GM18511 (cell line): ENCODE results near the gene SUPT3H.

Experiments used
- ATAC-seq: cut with Tn5 transposase; IDR thresholded peaks from one replicate; pipeline ENCODE4 v1.9.1; 2021; ENCODE audit warnings: mild to moderate bottlenecking, moderate library complexity; ENCODE audit not compliant: unreplicated experiment

SUPT3H gene

GRCh38 chr6:45265246-45265645 lies 112.5 kb downstream of the SUPT3H start:
- no peak for ATAC-seq

- no peak for ATAC-seq
These were observed 117.0 kb downstream of the SUPT3H start for GRCh38 chr6:45260696-45261095.

DNA sequence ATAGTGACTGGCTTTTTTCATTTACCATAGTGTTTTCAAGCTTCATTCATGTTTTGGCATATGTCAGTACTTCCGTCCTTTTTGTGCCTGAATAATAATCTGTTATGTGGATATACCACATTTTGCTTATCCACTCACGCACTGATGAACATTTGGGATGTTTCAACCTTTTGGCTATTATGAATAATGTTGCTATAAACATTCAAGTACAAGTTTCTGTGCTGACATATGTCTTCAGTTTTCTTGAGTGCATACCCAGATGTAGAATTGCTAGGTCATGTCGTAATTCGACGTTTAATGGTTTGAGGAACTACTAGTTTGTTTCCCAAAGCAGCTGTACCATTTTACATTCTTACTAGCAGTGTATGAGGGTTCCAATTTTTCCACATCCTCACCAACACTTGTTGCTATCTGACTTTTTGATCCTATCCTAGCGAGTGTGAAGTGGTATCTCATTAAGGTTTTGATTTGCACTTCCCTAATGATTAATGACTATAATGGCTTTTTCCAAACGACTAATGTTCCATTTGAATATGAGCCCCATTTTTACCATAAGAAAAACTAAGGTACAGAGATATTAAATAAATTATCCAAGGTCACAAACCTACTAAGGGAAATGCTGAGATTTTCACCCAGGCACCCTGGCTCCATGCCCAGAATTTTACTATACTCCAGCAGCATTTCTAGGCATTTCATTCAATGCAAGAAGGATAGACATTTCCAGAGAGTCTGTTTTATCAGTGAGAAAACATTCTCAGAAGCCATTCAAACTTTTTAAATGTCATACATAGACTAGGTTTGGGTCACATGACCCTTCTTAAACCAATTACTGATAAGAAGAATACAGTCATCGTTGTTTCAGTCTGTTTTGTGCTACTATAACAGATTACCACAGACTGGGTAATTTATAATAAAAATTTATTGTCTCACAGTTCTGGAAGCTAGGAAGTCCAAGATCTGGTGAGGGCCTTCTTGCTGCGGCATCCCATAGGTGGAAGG lies 120.7 kb downstream of the SUPT3H start:
- no peak for ATAC-seq

- ATAC-seq, result no peak
These were observed 122.3 kb downstream of the SUPT3H start for GRCh38 chr6:45255434-45255833.

GRCh38 chr6:45254253-45254652 lies 123.5 kb downstream of the SUPT3H start:
- ATAC-seq, result no peak

DNA sequence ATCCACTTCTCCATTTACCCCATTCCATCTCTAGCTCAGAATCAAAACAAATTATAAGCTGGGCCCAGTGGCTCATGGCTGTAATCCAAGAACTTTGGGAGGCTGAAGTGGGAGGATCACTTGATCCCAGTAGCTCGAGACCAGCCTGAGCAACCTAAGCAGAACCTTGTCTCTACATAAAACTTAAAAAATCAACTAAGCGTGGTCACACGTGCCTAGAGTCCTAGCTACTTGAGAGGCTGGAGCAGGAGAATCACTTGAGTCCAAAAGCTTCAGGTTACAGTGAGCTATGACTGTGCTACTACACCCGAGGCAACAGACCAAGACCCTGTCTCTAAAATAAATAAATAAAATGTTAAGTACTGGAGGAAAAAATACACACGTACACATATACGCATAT lies 124.3 kb downstream of the SUPT3H start:
- ATAC-seq, result no peak

- ATAC-seq, result no peak
These were observed 146.1 kb downstream of the SUPT3H start for GRCh38 chr6:45231660-45232059.

DNA sequence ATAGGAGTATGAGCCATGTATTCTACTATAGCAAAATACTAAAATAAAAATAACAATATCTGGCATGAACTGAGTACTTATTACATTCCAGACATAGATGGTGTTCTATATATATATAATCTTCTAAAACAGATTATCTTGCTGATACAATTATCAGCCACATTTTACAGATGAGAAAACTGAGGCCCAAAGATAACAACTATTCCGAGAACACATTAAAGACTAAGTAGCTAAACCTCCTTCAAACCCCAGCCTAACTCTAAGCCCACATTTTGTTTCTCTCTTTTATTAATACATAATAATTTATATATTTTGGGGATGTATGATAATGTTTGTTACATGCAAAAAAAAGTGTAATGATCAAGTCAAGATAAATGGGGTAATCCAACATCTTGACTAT lies 148.3 kb downstream of the SUPT3H start:
- ATAC-seq, result no peak

DNA sequence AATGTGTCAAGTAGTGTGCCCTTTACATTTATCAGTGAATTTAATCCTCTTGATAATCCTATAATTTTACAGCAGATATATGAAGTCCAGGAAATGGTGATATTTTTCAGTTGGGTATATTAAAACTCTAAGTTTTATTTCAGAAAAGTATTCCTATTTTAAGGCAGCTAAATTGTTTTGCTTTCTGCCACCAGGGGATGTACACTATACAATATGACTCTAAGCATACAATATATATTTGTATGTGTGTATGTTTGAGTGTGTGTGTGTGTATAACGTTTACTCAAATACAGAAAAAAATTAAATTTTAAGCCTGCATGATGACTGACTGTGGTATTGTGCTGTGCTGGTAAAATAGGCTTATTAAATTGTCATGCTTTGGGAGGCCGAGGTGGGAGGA lies 151.7 kb downstream of the SUPT3H start:
- no peak for ATAC-seq

DNA sequence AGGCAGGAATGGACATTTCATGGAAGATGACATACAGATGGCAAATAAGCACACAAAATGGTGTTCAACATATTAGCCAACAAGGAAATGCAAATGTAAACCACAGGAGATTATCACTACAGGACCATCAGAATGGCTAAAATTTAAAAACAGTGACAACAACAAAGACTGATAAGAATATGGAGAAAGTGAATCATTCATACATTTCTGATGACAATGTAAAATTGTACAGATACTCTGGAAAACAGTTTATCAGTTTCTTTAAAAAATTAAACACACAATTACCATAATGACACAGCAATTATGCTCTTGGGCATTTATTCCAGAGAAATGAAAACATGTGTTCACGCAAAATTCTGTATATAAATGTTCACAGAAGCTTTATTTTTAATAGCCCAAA lies 155.4 kb downstream of the SUPT3H start:
- no peak for ATAC-seq

DNA sequence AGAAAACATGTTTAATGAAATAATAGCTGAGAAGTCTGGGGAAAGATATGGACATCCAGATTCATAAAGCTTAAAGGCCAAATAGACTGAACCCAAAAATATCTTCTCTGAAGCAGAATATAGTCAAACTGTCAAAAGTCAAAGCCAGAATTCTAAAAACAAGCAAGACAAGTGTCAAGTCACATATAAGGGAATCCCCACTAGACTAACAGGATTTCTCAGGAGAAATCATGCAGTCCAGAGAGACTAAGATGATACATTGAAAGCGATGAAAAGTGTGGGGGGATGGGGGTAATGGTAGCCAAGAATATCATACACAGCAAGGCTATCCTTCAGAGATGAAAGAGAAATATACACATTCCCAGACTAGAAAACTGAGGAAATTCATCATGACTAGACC lies 162.0 kb downstream of the SUPT3H start:
- no peak for ATAC-seq

DNA sequence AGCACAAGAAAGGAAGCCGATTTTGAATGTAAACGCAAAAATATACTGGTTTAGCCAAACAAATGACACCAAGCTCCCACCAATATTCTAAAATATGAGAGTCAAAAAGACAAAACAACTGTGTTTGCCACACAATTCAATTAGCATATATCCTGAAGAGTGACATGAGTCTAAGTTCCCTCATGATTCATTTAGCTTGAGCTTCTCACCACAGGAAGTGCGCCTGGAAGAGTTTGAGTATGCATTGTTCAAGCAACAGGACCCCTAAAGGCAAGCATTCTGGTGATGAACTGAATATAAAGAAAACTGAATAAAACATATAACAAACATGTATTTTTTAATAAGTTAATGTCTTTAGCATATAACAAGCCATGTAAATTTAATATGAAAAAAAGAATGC lies 164.8 kb downstream of the SUPT3H start:
- ATAC-seq, result no peak

- no peak for ATAC-seq
These were observed 168.0 kb downstream of the SUPT3H start for GRCh38 chr6:45209762-45210161.

DNA sequence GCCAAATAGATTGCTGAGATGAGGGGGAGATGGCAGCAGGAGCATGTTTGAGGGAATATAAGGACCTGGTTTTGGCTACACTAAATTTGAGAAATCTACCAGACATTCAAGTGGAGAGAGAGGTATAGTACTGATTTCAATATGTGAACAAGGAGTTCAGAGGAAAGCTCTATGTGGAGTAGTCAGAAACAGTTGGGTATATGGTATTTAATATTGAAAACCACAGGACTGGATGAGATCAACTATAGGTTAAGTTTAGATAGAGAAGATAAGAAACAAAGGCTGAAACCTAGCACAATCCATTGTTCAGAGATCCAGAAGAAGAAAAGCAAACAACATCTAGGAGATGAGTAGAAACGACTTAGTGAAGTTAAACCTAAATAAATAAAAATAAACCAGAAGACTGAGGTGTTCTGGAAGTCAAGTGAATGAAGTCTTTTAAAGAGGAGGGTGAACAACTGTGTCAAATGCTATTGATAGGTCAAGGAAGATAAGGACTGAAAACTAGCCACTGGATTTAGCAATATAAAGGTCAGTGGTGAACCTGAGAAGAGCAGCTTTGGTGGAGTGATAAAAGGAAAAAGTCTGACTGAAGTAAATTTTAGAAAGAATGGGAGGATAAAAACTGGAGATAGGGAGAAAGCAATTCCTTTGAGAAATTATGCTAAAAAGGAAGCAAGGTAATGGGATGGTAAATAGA lies 170.8 kb downstream of the SUPT3H start:
- ATAC-seq, result no peak

GRCh38 chr6:45201484-45201883 lies 176.2 kb downstream of the SUPT3H start:
- ATAC-seq, result no peak

- no peak for ATAC-seq
These were observed 177.2 kb downstream of the SUPT3H start for GRCh38 chr6:45200510-45200909.

DNA sequence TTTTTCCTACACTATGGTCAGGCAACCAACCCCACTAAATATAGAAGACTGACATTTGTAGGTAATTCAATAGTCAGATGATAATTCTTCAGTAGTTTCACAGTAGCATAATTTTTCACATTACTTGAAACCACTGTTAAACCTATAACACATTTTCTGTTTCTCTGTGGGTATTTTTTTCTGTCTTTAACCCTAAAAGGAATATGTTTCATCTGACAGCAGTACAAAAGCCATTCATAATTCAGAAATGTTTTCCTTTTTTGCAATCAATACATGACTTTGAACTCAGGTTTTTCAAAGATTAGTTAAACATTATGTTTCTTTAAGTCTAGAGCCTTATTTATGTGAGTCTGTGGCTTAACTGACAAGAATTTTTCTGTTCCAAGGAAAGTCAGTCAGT lies 178.2 kb downstream of the SUPT3H start:
- ATAC-seq, result no peak

DNA sequence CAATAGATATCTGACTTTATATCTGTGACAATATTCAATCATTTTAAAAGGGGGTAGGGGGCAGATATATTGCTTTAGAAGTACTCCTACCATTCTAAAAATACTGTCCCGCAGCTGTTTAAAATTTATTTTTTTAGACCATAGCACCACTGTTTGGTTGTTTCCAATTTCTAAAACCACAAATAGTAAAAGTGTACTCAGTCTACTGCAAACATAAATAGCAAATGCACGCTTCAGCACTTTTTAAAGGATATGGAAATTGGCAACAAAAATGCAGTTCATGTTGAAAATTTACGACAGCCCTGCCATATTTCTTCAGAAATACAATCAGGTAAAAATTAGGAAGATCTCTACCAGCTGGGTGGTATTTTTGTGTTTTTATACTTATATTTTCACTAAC lies 181.6 kb downstream of the SUPT3H start:
- ATAC-seq, result no peak

DNA sequence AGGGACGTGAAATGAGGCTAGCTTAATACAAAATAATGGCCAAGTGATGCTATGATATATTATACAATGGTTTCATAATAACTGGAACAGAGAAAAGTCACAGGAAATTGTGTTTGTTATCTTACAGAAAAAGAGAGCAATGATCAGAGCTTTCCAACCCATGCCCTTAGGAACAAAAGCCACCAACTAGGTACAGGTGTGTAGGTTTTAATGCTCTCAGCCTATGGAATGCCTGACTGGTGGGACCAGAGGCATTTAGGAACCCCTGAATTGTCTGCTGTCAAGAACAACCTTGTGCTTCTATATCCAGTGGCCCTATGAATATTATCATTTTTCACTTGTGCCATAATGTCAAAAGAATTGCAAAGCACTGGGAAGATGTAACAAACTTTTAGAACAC lies 182.6 kb downstream of the SUPT3H start:
- ATAC-seq, result no peak

DNA sequence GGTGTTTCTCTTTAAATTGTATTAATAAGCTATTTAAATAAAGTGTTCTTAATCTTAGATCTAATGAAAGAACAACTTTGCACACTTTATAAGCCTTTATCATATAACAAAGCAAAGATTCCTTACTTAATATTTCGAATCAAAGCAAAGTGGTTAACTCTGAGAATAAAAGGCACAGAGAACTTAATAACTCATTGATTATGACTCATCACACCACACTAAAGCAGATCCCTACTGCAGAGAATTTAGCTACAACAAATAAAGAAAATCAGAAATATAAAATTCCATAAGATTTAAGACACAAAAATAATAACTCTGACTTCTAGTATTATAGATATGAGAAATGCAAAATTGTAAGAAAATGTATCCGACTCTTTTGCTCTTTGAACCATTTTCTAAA lies 185.2 kb downstream of the SUPT3H start:
- no peak for ATAC-seq

- no peak for ATAC-seq
These were observed 186.3 kb downstream of the SUPT3H start for GRCh38 chr6:45191414-45191813.

GRCh38 chr6:45187836-45188235 lies 189.9 kb downstream of the SUPT3H start:
- ATAC-seq, result no peak
